SU-DHL-6 (cell line): ENCODE data around the gene VWA7.

Experiments
- H2AFZ ChIP-seq: fragments of 200-600 bp; sonication (generic); 2 replicates; pipeline ENCODE4 v1.6.1; 2014; ENCODE audit warnings: low read depth, mild to moderate bottlenecking, moderate library complexity, mixed read lengths, antibody characterized with exemption, low read length; ENCODE audit not compliant: severe bottlenecking
- H3F3A ChIP-seq: fragments of 200-600 bp; shearing (Covaris generic); 2 replicates; pipeline ENCODE4 v1.6.0; 2016; ENCODE audit warnings: antibody characterized with exemption, mild to moderate bottlenecking; ENCODE audit not compliant: insufficient read depth
- H3K27ac ChIP-seq: fragments of 200-600 bp; sonication (generic); 2 replicates; pipeline ENCODE4 v1.5.1; 2016; ENCODE audit warnings: low read depth, mild to moderate bottlenecking, low read length, moderate library complexity, mixed read lengths
- H3K27me3 ChIP-seq: fragments of 200-600 bp; sonication (generic), shearing (Covaris generic); 2 replicates; pipeline ENCODE4 v1.6.0; 2014; ENCODE audit warnings: mild to moderate bottlenecking, low read length
- H3K36me3 ChIP-seq: fragments of 200-600 bp; sonication (generic); 2 replicates; pipeline ENCODE4 v1.6.1; 2014; ENCODE audit warnings: mild to moderate bottlenecking, low read length, mixed read lengths
- H3K4me2 ChIP-seq: fragments of 300-600, 200-600 bp; shearing (Covaris generic), sonication (generic); 2 replicates; pipeline ENCODE4 v1.6.0; 2014; ENCODE audit warnings: low read length, low read depth, mild to moderate bottlenecking; ENCODE audit not compliant: poor library complexity, severe bottlenecking
- H3K4me3 ChIP-seq: fragments of 200-600 bp; sonication (generic); 2 replicates; pipeline ENCODE4 v1.5.1; 2014; ENCODE audit warnings: antibody characterized with exemption, low read length, mild to moderate bottlenecking, mixed read lengths; ENCODE audit not compliant: insufficient read depth, poor library complexity, severe bottlenecking
- H3K79me2 ChIP-seq: fragments of 200-600 bp; sonication (generic); 2 replicates; pipeline ENCODE4 v1.6.1; 2014; ENCODE audit warnings: mild to moderate bottlenecking, low read length, moderate library complexity; ENCODE audit not compliant: insufficient read depth
- H3K9ac ChIP-seq: fragments of 200-600 bp; sonication (generic); 2 replicates; pipeline ENCODE4 v1.7.0; 2014; ENCODE audit warnings: mild to moderate bottlenecking, low read length
- H3K9me2 ChIP-seq: fragments of 200-600 bp; sonication (generic); replicated peaks from 2 replicates; pipeline ENCODE4 v1.6.1; 2014; ENCODE audit warnings: low read length; ENCODE audit not compliant: insufficient read depth
- H3K9me3 ChIP-seq: fragments of 200-600 bp; sonication (generic); 2 replicates; pipeline ENCODE4 v1.6.1; 2014; ENCODE audit warnings: low read length, mixed read lengths; ENCODE audit not compliant: insufficient read depth
- H4K20me1 ChIP-seq: fragments of 200-600 bp; sonication (generic); 2 replicates; pipeline ENCODE4 v1.6.1; 2014; ENCODE audit warnings: low read depth, mild to moderate bottlenecking, antibody characterized with exemption, low read length, moderate library complexity, mixed read lengths
- CTCF ChIP-seq: fragments of 200-600 bp; sonication (generic); IDR thresholded peaks from one replicate; pipeline ENCODE4 v1.5.1; 2017; ENCODE audit warnings: antibody characterized with exemption, mild to moderate bottlenecking, low read length, moderate library complexity; ENCODE audit not compliant: insufficient read depth, poor library complexity, severe bottlenecking
- EZH2phosphoT487 ChIP-seq: fragments of 200-600 bp; sonication (generic), shearing (Covaris generic); conservative IDR thresholded peaks from 2 replicates; pipeline ENCODE4 v1.6.1; 2018; ENCODE audit warnings: mild to moderate bottlenecking, antibody characterized with exemption, low read length, moderate library complexity, mixed read lengths

Gene VWA7

GRCh38 chr6:31728767-31729514 is 48.2 kb downstream of the VWA7 start, which contains the start of gene DDAH2:
DDAH2 (minus strand) TSS chr6:31729299; CDS start chr6:31729161, 138 bp downstream.
- H3K79me2 ChIP-seq: no peaks in the 10 kb centered on the region
- no peaks in the 10 kb centered on the region for H3K9me3 ChIP-seq
- peak within 1 kb of the TSS; percentile 55 for H3K9ac ChIP-seq
- H2AFZ ChIP-seq: peak within 1 kb of the TSS; percentile 27
- H3K36me3 ChIP-seq: peaks cover 18% of the 10 kb centered on the region; the same call in 1 of the 2 replicates
- TF ChIP-seq EZH2phosphoT487 (no peak), CTCF (peak; percentile 100)
- H3F3A ChIP-seq: peaks cover 30% of the 10 kb centered on the region
- H3K9me2 ChIP-seq: no peaks in the 10 kb centered on the region
- H3K4me3 ChIP-seq: peak within 1 kb of the TSS; percentile 63
- H3K27ac ChIP-seq: peak within 1 kb of the TSS; percentile 20
- H4K20me1 ChIP-seq: no peaks in the 10 kb centered on the region
- H3K27me3 ChIP-seq: no peaks in the 10 kb centered on the region
- H3K4me2 ChIP-seq: peak within 1 kb of the TSS; percentile 73

- Histone ChIP-seq H3K4me2 (peak overlapping the region; percentile 4), H4K20me1 (no peaks in the 10 kb centered on the region), H3K9me3 (no peaks in the 10 kb centered on the region), H3K27ac (peak overlapping the region; percentile 28; the same call in 1 of the 2 replicates), H3K9me2 (no peaks in the 10 kb centered on the region), H3K79me2 (no peaks in the 10 kb centered on the region), H3K9ac (no peak overlapping the region), H3K27me3 (no peaks in the 10 kb centered on the region), H3K4me3 (no peak overlapping the region), H3F3A (peaks cover 28% of the 10 kb centered on the region), H3K36me3 (peaks cover 10% of the 10 kb centered on the region; the same call in 1 of the 2 replicates), H2AFZ (no peak overlapping the region)
- TF ChIP-seq CTCF (no peak), EZH2phosphoT487 (no peak)
Observed at GRCh38 chr6:31727717-31728671, 49.1 kb downstream of the VWA7 start.

GRCh38 chr6:31727034-31727716 is 50.0 kb downstream of the VWA7 start:
- TF ChIP-seq EZH2phosphoT487: no peak
- no peak overlapping the region for H3K4me2 ChIP-seq
- H3F3A ChIP-seq: peaks cover 24% of the 10 kb centered on the region
- no peak overlapping the region for H3K27ac ChIP-seq
- H3K36me3 ChIP-seq: peaks cover 8% of the 10 kb centered on the region; the same call in 1 of the 2 replicates
- no peak overlapping the region for H3K4me3 ChIP-seq
- no peak overlapping the region for H2AFZ ChIP-seq
- no peaks in the 10 kb centered on the region for H3K27me3 ChIP-seq
- H3K9ac ChIP-seq: no peak overlapping the region; the same call in 1 of the 2 replicates
- H3K79me2 ChIP-seq: no peaks in the 10 kb centered on the region
- no peaks in the 10 kb centered on the region for H4K20me1 ChIP-seq
- H3K9me3 ChIP-seq: no peaks in the 10 kb centered on the region
- H3K9me2 ChIP-seq: no peaks in the 10 kb centered on the region
